B cell (primary cell): ENCODE data around the gene SLC16A12. TPM values are rescaled to one million over a fixed set of nuclear protein-coding genes. Genes with fewer than 3 reads are reported as not detected.
A peak's percentile ranks its signal among the peaks of the same experiment; 100 is the strongest.

ENCODE experiments used
- ATAC-seq: fragments of 200-7000 bp; cut with Tn5 transposase; one replicate; pipeline ENCODE4 v1.10.0; 2021; ENCODE audit warnings: low read depth, mild to moderate bottlenecking, moderate number of reproducible peaks, moderate library complexity
- CTCF ChIA-PET: fragments of 350-600 bp; sonication (Branson Sonifier 250); formaldehyde crosslinking; loops from one replicate; lab custom pipeline; 2021; ENCODE audit warnings: antibody characterized with exemption, inconsistent platforms; lab: Charles Lee
- POLR2A ChIA-PET: fragments of 350-600 bp; sonication (Branson Sonifier 250); formaldehyde crosslinking; loops from one replicate; lab custom pipeline; 2021; ENCODE audit warnings: antibody characterized with exemption; lab: Charles Lee
- DNase-seq: peaks from one replicate; pipeline ENCODE4 v3.0.0; 2013
- H2AFZ ChIP-seq: 2 replicates; pipeline ENCODE4 v1.6.1; 2012; ENCODE audit warnings: mild to moderate bottlenecking, low read depth, low read length; ENCODE audit not compliant: insufficient read depth, poor library complexity, severe bottlenecking
- H3K27ac ChIP-seq, 2 donors: 1 replicate in 1 of 2; 2 replicates in 1 of 2; pipeline ENCODE4 v1.5.1; 2012 to 2013; ENCODE audit warnings: low read length in 2 of 2, mild to moderate bottlenecking in 2 of 2, moderate library complexity in 1 of 2
- H3K27me3 ChIP-seq, 4 experiments: fragments of 200-600 bp in 1 of 4; sonication (generic) in 1 of 4; replicated peaks in 1 of 4; 1 replicate in 2 of 4; 2 replicates in 2 of 4; pipeline versions ENCODE4 v1.6.1 to v1.7.0; 2013 to 2016; ENCODE audit warnings: low read length in 3 of 4, mild to moderate bottlenecking in 2 of 4, mixed read lengths in 1 of 4, moderate library complexity in 1 of 4; ENCODE audit not compliant: insufficient read depth in 4 of 4, control insufficient read depth in 3 of 4; ENCODE audit errors: control extremely low read depth in 1 of 4
- H3K36me3 ChIP-seq, 2 experiments: replicated peaks in 1 of 2; 1 replicate in 1 of 2; 2 replicates in 1 of 2; pipeline versions ENCODE4 v1.6.1 to v1.7.1; 2013; ENCODE audit warnings: low read length in 1 of 2; ENCODE audit not compliant: insufficient read depth in 2 of 2, control insufficient read depth in 1 of 2; ENCODE audit errors: control extremely low read depth in 1 of 2, extremely low read depth in 1 of 2
- H3K4me1 ChIP-seq, 2 donors: fragments of 200-600 bp in 1 of 2; sonication (generic) in 1 of 2; 1 replicate in 1 of 2; 2 replicates in 1 of 2; pipeline versions ENCODE4 v1.5.1 to v1.6.1; 2013 to 2017; ENCODE audit warnings: low read length in 2 of 2; ENCODE audit not compliant: control insufficient read depth in 2 of 2, insufficient read depth in 2 of 2
- H3K4me2 ChIP-seq: replicated peaks from 2 replicates; pipeline ENCODE3; 2012; ENCODE audit warnings: mild to moderate bottlenecking, low read depth, low read length; ENCODE audit not compliant: poor library complexity, severe bottlenecking
- H3K4me3 ChIP-seq, 5 experiments: fragments of 200-600 bp in 1 of 5; sonication (generic) in 1 of 5; 1 replicate in 3 of 5; 2 replicates in 2 of 5; pipeline versions ENCODE4 v1.5.1 to v1.7.0; 2011 to 2016; ENCODE audit warnings: low read length in 4 of 5, mild to moderate bottlenecking in 4 of 5, low read depth in 2 of 5, control low read depth in 1 of 5, moderate library complexity in 1 of 5; ENCODE audit not compliant: insufficient read depth in 1 of 5; ENCODE audit errors: control extremely low read depth in 1 of 5, extremely low read depth in 1 of 5
- H3K79me2 ChIP-seq: fragments of 200-600 bp; sonication (generic); one replicate; pipeline ENCODE4 v1.6.0; 2016; ENCODE audit warnings: low read length; ENCODE audit not compliant: control insufficient read depth, insufficient read depth
- H3K9ac ChIP-seq: fragments of 200-600 bp; sonication (generic); 2 replicates; pipeline ENCODE4 v1.6.1; 2017; ENCODE audit warnings: mild to moderate bottlenecking, low read length, moderate library complexity
- H3K9me3 ChIP-seq, 3 donors: one replicate each; pipeline versions ENCODE4 v1.6.1 to v1.7.1; 2013; ENCODE audit warnings: low read length in 2 of 3; ENCODE audit not compliant: control insufficient read depth in 2 of 3, insufficient read depth in 1 of 3; ENCODE audit errors: control extremely low read depth in 1 of 3
- H4K20me1 ChIP-seq: 2 replicates; pipeline ENCODE4 v1.6.0; 2012; ENCODE audit warnings: mild to moderate bottlenecking, low read length; ENCODE audit not compliant: insufficient read depth, control insufficient read depth, poor library complexity, severe bottlenecking
- H3K27ac Mint-ChIP-seq: one replicate; pipeline ENCODE4 v1.8.0; 2021; ENCODE audit warnings: mixed read lengths
- H3K27me3 Mint-ChIP-seq: one replicate; pipeline ENCODE4 v1.8.0; 2021; ENCODE audit warnings: mixed read lengths
- H3K4me1 Mint-ChIP-seq: one replicate; pipeline ENCODE4 v1.8.0; 2021; ENCODE audit warnings: mixed read lengths
- H3K4me3 Mint-ChIP-seq: one replicate; pipeline ENCODE4 v1.8.0; 2021; ENCODE audit warnings: mixed read lengths
- H3K9me3 Mint-ChIP-seq: one replicate; pipeline ENCODE4 v1.8.0; 2022; ENCODE audit warnings: mixed read lengths; ENCODE audit not compliant: insufficient read depth
- EZH2 ChIP-seq: IDR thresholded peaks from 2 replicates; pipeline ENCODE4 v1.6.1; 2012; ENCODE audit warnings: borderline replicate concordance, low read depth, mild to moderate bottlenecking, moderate library complexity, low read length; ENCODE audit not compliant: insufficient read depth, poor library complexity, severe bottlenecking
- WGBS: methylation state at CpG from one replicate; pipeline ENCODE4 v1.1.5; 2013; ENCODE audit warnings: missing lambda C conversion rate; ENCODE audit not compliant: insufficient coverage; 5-methylcytosine and 5-hydroxymethylcytosine counted together
- intact Hi-C: fragments of 100-400 bp; cut with micrococcal nuclease; formaldehyde crosslinking; loops from one replicate; pipeline ENCODE4 v1.10.0; 2022
- polyA plus RNA-seq: library from polyadenylated mRNA; depleted of rRNA; stranded (reverse); fragments of >200 nt; gene quantifications from 2 replicates; pipeline ENCODE4 v1.2.3, GENCODE V29; 2012
- total RNA-seq, 2 donors: library from RNA; stranded (reverse); fragments of 120-200 nt in 1 of 2; gene quantifications; 1 replicate in 1 of 2; 2 replicates in 1 of 2; pipeline versions ENCODE4 v1.2.3 to v1.2.4, GENCODE V29; 2013 to 2022
- TF ChIP-seq, protein P1 (sequence below): fragments of 200-600 bp; IDR thresholded peaks from one replicate; pipeline ENCODE4 v1.8.0; 2022; ENCODE audit warnings: antibody characterized with exemption, mild to moderate bottlenecking

SLC16A12 gene
- total and polyA plus RNA-seq, 2 donors (not counting 1 experiment from before 2014, with no cell fraction given): not detected

DNA sequence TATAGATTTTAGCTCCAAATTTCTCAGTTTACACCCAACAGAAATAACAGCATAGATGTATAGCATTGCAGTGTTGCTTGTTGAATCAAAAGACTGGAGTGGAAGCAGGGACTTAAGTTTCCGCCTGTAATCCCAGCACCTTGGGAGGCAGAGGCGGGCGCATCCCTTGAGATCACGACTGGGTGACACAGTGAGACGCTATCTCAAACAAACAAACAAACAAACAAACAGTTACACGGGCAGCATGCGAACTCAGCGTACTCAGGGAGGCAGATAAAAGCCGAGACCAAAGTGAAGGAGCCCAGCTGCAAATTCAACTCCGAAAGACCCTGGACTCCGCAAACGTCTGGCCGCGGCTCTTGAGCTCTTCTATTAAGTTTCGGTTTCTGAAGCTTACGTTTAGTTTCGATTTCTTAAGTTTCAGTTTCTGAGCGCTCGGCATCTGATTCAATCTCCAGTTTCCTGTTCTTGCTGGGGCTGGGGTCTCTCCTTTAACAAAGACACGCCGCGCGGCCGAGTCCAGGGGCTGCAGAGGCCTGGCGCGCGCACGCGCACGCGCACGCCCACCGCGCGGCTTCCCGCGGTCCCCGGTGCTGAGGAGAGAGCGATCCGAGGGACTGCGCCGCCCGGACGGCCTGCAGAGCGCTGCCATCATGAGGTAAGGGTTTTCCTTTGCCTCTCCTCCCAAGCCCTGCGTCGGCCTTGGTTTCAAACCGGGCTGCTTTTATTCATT is 121.1 kb downstream of the SLC16A12 start, which contains the start of gene IFIT5:
IFIT5 (plus strand) TSS at position 423 of the 733 bp plus-strand sequence; CDS start at position 654, 231 bp downstream.
- peak within 1 kb of the TSS; percentile 71 to 98 (median 90) for H3K4me3 ChIP-seq
- Mint-ChIP-seq H3K4me1 (peaks cover 44% of the 10 kb centered on the region), H3K9me3 (no peaks in the 10 kb centered on the region)

More for the DNA sequence above, 121.1 kb downstream of the SLC16A12 start, which contains the start of gene IFIT5:
- intact Hi-C loops: loop anchor here (1.0 to 10.0 kb wide), 9 partner anchors 22 to 2000 kb away; partner anchors contain the start of genes ATAD1, HECTD2, IFIT1 and LIPA
- Histone ChIP-seq H3K36me3 (peaks cover 0 to 18% of the 10 kb centered on the region in 2 experiments), H3K9ac (peak within 1 kb of the TSS; percentile 91), H2AFZ (peak within 1 kb of the TSS; percentile 92), H3K27me3 (no peaks in the 10 kb centered on the region), H3K27ac (peak within 1 kb of the TSS; percentile 91 to 93), H3K9me3 (peaks cover 0 to 9% (median 0%) of the 10 kb centered on the region in 3 donors), H3K79me2 (peaks cover 62% of the 10 kb centered on the region), H3K4me2 (peak within 1 kb of the TSS; percentile 78), H4K20me1 (peaks cover 24% of the 10 kb centered on the region), H3K4me1 (peaks cover 29 to 38% of the 10 kb centered on the region in 2 donors)
- Mint-ChIP-seq H3K27me3 (no peaks in the 10 kb centered on the region), H3K27ac (peak within 1 kb of the TSS; percentile 95), H3K4me3 (peak within 1 kb of the TSS; percentile 92)
- no peak for TF ChIP-seq EZH2
- TF ChIP-seq, protein P1, sequence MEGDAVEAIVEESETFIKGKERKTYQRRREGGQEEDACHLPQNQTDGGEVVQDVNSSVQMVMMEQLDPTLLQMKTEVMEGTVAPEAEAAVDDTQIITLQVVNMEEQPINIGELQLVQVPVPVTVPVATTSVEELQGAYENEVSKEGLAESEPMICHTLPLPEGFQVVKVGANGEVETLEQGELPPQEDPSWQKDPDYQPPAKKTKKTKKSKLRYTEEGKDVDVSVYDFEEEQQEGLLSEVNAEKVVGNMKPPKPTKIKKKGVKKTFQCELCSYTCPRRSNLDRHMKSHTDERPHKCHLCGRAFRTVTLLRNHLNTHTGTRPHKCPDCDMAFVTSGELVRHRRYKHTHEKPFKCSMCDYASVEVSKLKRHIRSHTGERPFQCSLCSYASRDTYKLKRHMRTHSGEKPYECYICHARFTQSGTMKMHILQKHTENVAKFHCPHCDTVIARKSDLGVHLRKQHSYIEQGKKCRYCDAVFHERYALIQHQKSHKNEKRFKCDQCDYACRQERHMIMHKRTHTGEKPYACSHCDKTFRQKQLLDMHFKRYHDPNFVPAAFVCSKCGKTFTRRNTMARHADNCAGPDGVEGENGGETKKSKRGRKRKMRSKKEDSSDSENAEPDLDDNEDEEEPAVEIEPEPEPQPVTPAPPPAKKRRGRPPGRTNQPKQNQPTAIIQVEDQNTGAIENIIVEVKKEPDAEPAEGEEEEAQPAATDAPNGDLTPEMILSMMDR: no peak
- CTCF ChIA-PET: interaction anchor here (0.6 to 2.2 kb wide), 6 partner anchors 18 to 146 kb away, joined by 3 to 10 read pairs (median 6); partner anchors contain the start of genes IFIT1 and IFIT2
- ATAC-seq: peak; percentile 71
- DNase-seq: peak; percentile 88
- POLR2A ChIA-PET: interaction anchor here (0.9 to 2.0 kb wide), 6 partner anchors 16 to 163 kb away, joined by 3 to 11 read pairs (median 4); partner anchors contain the start of genes IFIT2 and LIPA
- under 1% methylated on average over 48 of the region's 48 CpGs for WGBS
